ENCODE results near the gene PHOSPHO2.
"Not testable (repeated sequence)": the region's sequence is repeated elsewhere in the genome, so short reads cannot be mapped to it uniquely, and the experiment has no call there.

Gene PHOSPHO2

GRCh38 chr2:169684712-169685111 lies 9.6 kb upstream of the PHOSPHO2 start:
- not testable (repeated sequence) for DNase-seq

GRCh38 chr2:169686825-169687224 lies 7.4 kb upstream of the PHOSPHO2 start:
- not testable (repeated sequence) for DNase-seq

GRCh38 chr2:169687943-169688342 lies 6.3 kb upstream of the PHOSPHO2 start:
- not testable (repeated sequence) for DNase-seq

- no peak for DNase-seq
These were observed 3.3 kb upstream of the PHOSPHO2 start for GRCh38 chr2:169690958-169691357.

- DNase-seq: no peak
These were observed 1.6 kb upstream of the PHOSPHO2 start for GRCh38 chr2:169692718-169693117.

GRCh38 chr2:169693360-169693759 lies 909 bp upstream of the PHOSPHO2 start:
- no peak for DNase-seq

GRCh38 chr2:169694894-169695260 lies 608 bp downstream of the PHOSPHO2 start:
- no peak for DNase-seq

- no peak for DNase-seq
These were observed 2.1 kb downstream of the PHOSPHO2 start for GRCh38 chr2:169696381-169696780.

GRCh38 chr2:169699173-169699572 lies 4.9 kb downstream of the PHOSPHO2 start:
- DNase-seq: not testable (repeated sequence)

- DNase-seq: no peak
These were observed 8.7 kb downstream of the PHOSPHO2 start for GRCh38 chr2:169702996-169703395.

- DNase-seq: no peak
These were observed 10.0 kb downstream of the PHOSPHO2 start for GRCh38 chr2:169704160-169704708.

- no peak for DNase-seq
These were observed 11.7 kb downstream of the PHOSPHO2 start for GRCh38 chr2:169705927-169706326.

- no peak for DNase-seq
These were observed 13.4 kb downstream of the PHOSPHO2 start for GRCh38 chr2:169707626-169708025.

- no peak for DNase-seq
These were observed 15.1 kb downstream of the PHOSPHO2 start for GRCh38 chr2:169709331-169709730.

- DNase-seq: no peak
These were observed 15.7 kb downstream of the PHOSPHO2 start for GRCh38 chr2:169709981-169710380.

GRCh38 chr2:169711751-169712509 lies 17.7 kb downstream of the PHOSPHO2 start:
- no peak for DNase-seq

GRCh38 chr2:169712791-169713227 lies 18.5 kb downstream of the PHOSPHO2 start:
- DNase-seq: no peak

GRCh38 chr2:169713331-169713730 lies 19.1 kb downstream of the PHOSPHO2 start:
- DNase-seq: no peak

- DNase-seq: no peak
These were observed 20.4 kb downstream of the PHOSPHO2 start for GRCh38 chr2:169714699-169715098.

GRCh38 chr2:169715379-169716237 lies 21.3 kb downstream of the PHOSPHO2 start:
- DNase-seq: no peak

- no peak for DNase-seq
These were observed 22.1 kb downstream of the PHOSPHO2 start for GRCh38 chr2:169716238-169716886.

- no peak for DNase-seq
These were observed 22.8 kb downstream of the PHOSPHO2 start for GRCh38 chr2:169716938-169717690.

Measured in activated CD4-positive, alpha-beta T cell treated with anti-CD3 and anti-CD28 coated beads, Interleukin-2, Interleukin-6, amounts not matched to agents 100 ng/mL and 50 ng/mL, durations not matched to agents 16 hours and 8 hours (primary cell).